Endothelial cell of umbilical vein (primary cell): Measurements from ENCODE around the gene ENO2. TPM values are rescaled to one million over a fixed set of nuclear protein-coding genes. Genes with fewer than 3 reads are reported as not detected.

Experiments
- BruUV-seq: library from RNA; stranded (reverse); fragments of 400-500 nt; replicated peaks from 2 replicates; lab custom pipeline; 2021; lab: Mats Ljungman, UMichigan
- CTCF ChIA-PET: fragments of 300-600, 350-600 bp; sonication (Branson Sonifier 250); formaldehyde crosslinking; loops from one replicate; lab custom pipeline; 2021; ENCODE audit warnings: antibody characterized with exemption, inconsistent platforms; lab: Charles Lee
- POLR2A ChIA-PET: fragments of 300-600, 350-600 bp; sonication (Branson Sonifier 250); formaldehyde crosslinking; loops from one replicate; lab custom pipeline; 2021; ENCODE audit warnings: antibody characterized with exemption, inconsistent platforms; lab: Charles Lee
- DNase-seq: peaks from one replicate; pipeline ENCODE4 v3.0.0-alpha.2; 2011; ENCODE audit warnings: low read depth, low spot score
- FAIRE-seq: peaks from 2 replicates; lab custom pipeline; 2011; peaks lifted over from hg19 to GRCh38; lab: Jason Lieb, UNC
- H2AFZ ChIP-seq: 2 replicates; pipeline ENCODE4 v1.6.0; 2012; ENCODE audit warnings: low read depth, low read length, control low read depth, inconsistent platforms
- H3K27ac ChIP-seq: 2 replicates; pipeline ENCODE4 v1.5.1; 2011; ENCODE audit warnings: low read depth, mild to moderate bottlenecking, control low read depth, low read length, moderate library complexity; ENCODE audit not compliant: insufficient read depth
- H3K27me3 ChIP-seq, 2 experiments: 2 replicates each; pipeline versions ENCODE4 v1.6.0 to v1.6.1; 2011; ENCODE audit warnings: low read length in 2 of 2, mixed read lengths in 1 of 2; ENCODE audit not compliant: control insufficient read depth in 2 of 2, insufficient read depth in 2 of 2
- H3K36me3 ChIP-seq, 2 experiments: 2 replicates in 1 of 2; 3 replicates in 1 of 2; pipeline ENCODE4 v1.5.1; 2011; ENCODE audit warnings: low read length in 2 of 2, mild to moderate bottlenecking in 1 of 2, moderate library complexity in 1 of 2; ENCODE audit not compliant: control insufficient read depth in 2 of 2, insufficient read depth in 2 of 2; ENCODE audit errors: extremely low read depth in 1 of 2
- H3K4me1 ChIP-seq: 3 replicates; pipeline ENCODE4 v1.5.1; 2011; ENCODE audit warnings: mild to moderate bottlenecking, low read length; ENCODE audit not compliant: control insufficient read depth, insufficient read depth; ENCODE audit errors: extremely low read depth
- H3K4me2 ChIP-seq: 2 replicates; pipeline ENCODE4 v1.6.1; 2011; ENCODE audit warnings: low read length, control low read depth, mixed read lengths; ENCODE audit not compliant: insufficient read depth
- H3K4me3 ChIP-seq, 3 experiments: fragments of 200-600 bp in 1 of 3; sonication (generic), shearing (Covaris generic) in 1 of 3; replicated peaks in 1 of 3; 2 replicates each; pipeline ENCODE4 v1.5.1; 2011 to 2016; ENCODE audit warnings: control low read depth in 3 of 3, low read length in 3 of 3, mild to moderate bottlenecking in 2 of 3, inconsistent platforms in 1 of 3, low read depth in 1 of 3, moderate library complexity in 1 of 3; ENCODE audit not compliant: insufficient read depth in 1 of 3
- H3K79me2 ChIP-seq: 2 replicates; pipeline ENCODE4 v1.6.0; 2012; ENCODE audit warnings: low read length, inconsistent platforms; ENCODE audit not compliant: control insufficient read depth, insufficient read depth
- H3K9ac ChIP-seq: replicated peaks from 2 replicates; pipeline ENCODE3; 2011; ENCODE audit warnings: low read length, control low read depth; ENCODE audit not compliant: insufficient read depth; ENCODE audit errors: extremely low read depth
- H3K9me1 ChIP-seq: replicated peaks from 3 replicates; pipeline ENCODE4 v1.6.0; 2011; ENCODE audit warnings: mild to moderate bottlenecking, low read length; ENCODE audit not compliant: control insufficient read depth, insufficient read depth; ENCODE audit errors: extremely low read depth
- H3K9me3 ChIP-seq: replicated peaks from 2 replicates; pipeline ENCODE4 v1.5.1; 2012; ENCODE audit warnings: low read length, inconsistent platforms; ENCODE audit not compliant: control insufficient read depth, insufficient read depth
- H4K20me1 ChIP-seq: replicated peaks from 2 replicates; pipeline ENCODE3; 2011; ENCODE audit warnings: mild to moderate bottlenecking, low read length; ENCODE audit not compliant: control insufficient read depth, insufficient read depth; ENCODE audit errors: extremely low read depth
- EZH2 ChIP-seq: IDR thresholded peaks from 2 replicates; pipeline ENCODE4 v1.6.1; 2012; ENCODE audit warnings: borderline replicate concordance, low read depth, mild to moderate bottlenecking, moderate library complexity, low read length, inconsistent platforms; ENCODE audit not compliant: severe bottlenecking
- FOS ChIP-seq: IDR thresholded peaks from 2 replicates; pipeline ENCODE4 v1.6.1; 2011; ENCODE audit warnings: mild to moderate bottlenecking, low read length, moderate library complexity, borderline replicate concordance; ENCODE audit not compliant: insufficient read depth
- GATA2 ChIP-seq: IDR thresholded peaks from 2 replicates; pipeline ENCODE4 v1.7.0; 2011; ENCODE audit warnings: low read depth, mild to moderate bottlenecking, moderate library complexity, mixed read lengths, low read length; ENCODE audit not compliant: insufficient read length, insufficient read depth
- JUN ChIP-seq: IDR thresholded peaks from 2 replicates; pipeline ENCODE4 v1.6.1; 2011; ENCODE audit warnings: borderline replicate concordance, low read depth; ENCODE audit not compliant: insufficient read length, insufficient read depth
- MYC ChIP-seq: IDR thresholded peaks from one replicate; pipeline ENCODE4 v1.6.1; 2011; ENCODE audit warnings: mild to moderate bottlenecking, low read depth, low read length
- dilution Hi-C: fragments of 300-500 bp; cut with MboI; formaldehyde crosslinking; loops from one replicate; pipeline ENCODE4 v1.15.0; 2019; ENCODE audit warnings: low sequenced_read_pairs; ENCODE audit not compliant: extremely low pct_ligation_motif_present
- intact Hi-C: fragments of 100-400 bp; cut with micrococcal nuclease; formaldehyde crosslinking; loops from one replicate; pipeline ENCODE4 v1.10.0; 2022
- polyA plus RNA-seq, 4 experiments: library from polyadenylated mRNA; depleted of rRNA in 3 of 4; stranded (reverse) in 3 of 4; unstranded in 1 of 4; fragments of >200 nt; gene quantifications; 2 replicates each; pipeline versions ENCODE4 v1.2.1 to v1.2.3, GENCODE V29; 2011 to 2012; ENCODE audit warnings: missing spikeins in 1 of 4
- total RNA-seq: library from RNA; stranded (reverse); gene quantifications from 2 replicates; pipeline ENCODE4 v1.2.3, GENCODE V29; 2021
- TF ChIP-seq, protein P1 (sequence below): IDR thresholded peaks from 2 replicates; pipeline ENCODE4 v1.6.1; 2011; ENCODE audit not compliant: insufficient read depth, insufficient read length
- TF ChIP-seq, protein P2 (sequence below), 2 donors: IDR thresholded peaks; 1 replicate in 1 of 2; 2 replicates in 1 of 2; pipeline ENCODE4 v1.5.1; 2011; ENCODE audit warnings: low read length in 2 of 2, mild to moderate bottlenecking in 2 of 2, moderate library complexity in 2 of 2, control low read depth in 1 of 2, inconsistent platforms in 1 of 2, low read depth in 1 of 2; ENCODE audit not compliant: insufficient read depth in 1 of 2; ENCODE audit errors: extremely low read depth in 1 of 2

ENO2 gene
- total and polyA plus RNA-seq, 2 donors (not counting 3 experiments of a cell fraction or from before 2014, with no cell fraction given) = 11.4 to 18.6 TPM

DNA sequence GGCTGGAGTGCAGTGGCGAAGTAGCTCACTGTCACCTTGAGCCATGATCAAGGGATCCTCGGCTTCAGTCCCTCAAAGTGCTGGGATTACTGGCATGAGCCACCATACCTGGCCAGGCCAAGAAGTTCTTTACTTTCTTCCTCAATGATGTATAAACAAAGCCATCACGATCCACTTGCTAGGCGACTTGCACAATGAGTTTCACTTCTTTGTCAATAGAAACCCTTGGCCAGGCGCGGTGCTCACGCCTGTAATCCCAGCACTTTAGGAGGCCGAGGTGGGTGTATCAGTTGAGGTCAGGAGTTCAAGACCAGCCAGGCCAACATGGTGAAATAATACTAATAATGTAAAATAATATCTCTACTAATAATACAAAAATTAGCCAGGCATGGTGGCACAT lies 26.9 kb upstream of the ENO2 start:
- Histone ChIP-seq H3K79me2 (no peaks in the 10 kb centered on the region), H3K9me1 (no peaks in the 10 kb centered on the region), H3K9ac (no peak overlapping the region), H3K9me3 (no peaks in the 10 kb centered on the region), H2AFZ (no peak overlapping the region), H4K20me1 (no peaks in the 10 kb centered on the region), H3K4me3 (no peak overlapping the region), H3K27ac (no peak overlapping the region), H3K36me3 (peaks cover 3 to 11% of the 10 kb centered on the region in 2 experiments), H3K4me1 (peaks cover 10% of the 10 kb centered on the region), H3K27me3 (no peaks in the 10 kb centered on the region), H3K4me2 (no peak overlapping the region)
- intact Hi-C loops = no loop called here
- no TSS peak for BruUV-seq
- POLR2A ChIA-PET = no interaction called here
- no peak for DNase-seq
- CTCF ChIA-PET = interaction anchor here (0.6 kb wide), 1 partner anchor 14 kb away, joined by 3 read pairs; the partner anchor contains the start of gene SPSB2
- dilution Hi-C loops = no loop called here
- no peak for FAIRE-seq
- TF ChIP-seq GATA2 (no peak), MYC (no peak), FOS (no peak), EZH2 (no peak), JUN (no peak)
- TF ChIP-seq, protein P1, sequence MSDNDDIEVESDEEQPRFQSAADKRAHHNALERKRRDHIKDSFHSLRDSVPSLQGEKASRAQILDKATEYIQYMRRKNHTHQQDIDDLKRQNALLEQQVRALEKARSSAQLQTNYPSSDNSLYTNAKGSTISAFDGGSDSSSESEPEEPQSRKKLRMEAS = no peak
- TF ChIP-seq, protein P2, sequence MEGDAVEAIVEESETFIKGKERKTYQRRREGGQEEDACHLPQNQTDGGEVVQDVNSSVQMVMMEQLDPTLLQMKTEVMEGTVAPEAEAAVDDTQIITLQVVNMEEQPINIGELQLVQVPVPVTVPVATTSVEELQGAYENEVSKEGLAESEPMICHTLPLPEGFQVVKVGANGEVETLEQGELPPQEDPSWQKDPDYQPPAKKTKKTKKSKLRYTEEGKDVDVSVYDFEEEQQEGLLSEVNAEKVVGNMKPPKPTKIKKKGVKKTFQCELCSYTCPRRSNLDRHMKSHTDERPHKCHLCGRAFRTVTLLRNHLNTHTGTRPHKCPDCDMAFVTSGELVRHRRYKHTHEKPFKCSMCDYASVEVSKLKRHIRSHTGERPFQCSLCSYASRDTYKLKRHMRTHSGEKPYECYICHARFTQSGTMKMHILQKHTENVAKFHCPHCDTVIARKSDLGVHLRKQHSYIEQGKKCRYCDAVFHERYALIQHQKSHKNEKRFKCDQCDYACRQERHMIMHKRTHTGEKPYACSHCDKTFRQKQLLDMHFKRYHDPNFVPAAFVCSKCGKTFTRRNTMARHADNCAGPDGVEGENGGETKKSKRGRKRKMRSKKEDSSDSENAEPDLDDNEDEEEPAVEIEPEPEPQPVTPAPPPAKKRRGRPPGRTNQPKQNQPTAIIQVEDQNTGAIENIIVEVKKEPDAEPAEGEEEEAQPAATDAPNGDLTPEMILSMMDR (IDR thresholded peaks at IDR 0.05; ENCODE audit: extremely low read depth in 1 of 2, insufficient read depth in 1 of 2, low read depth in 1 of 2, low read length in 2 of 2) = no peak
